Lower lobe of right lung (tissue), 2 donors: ENCODE data around the gene SLC28A1. TPM values are rescaled to one million over a fixed set of nuclear protein-coding genes. Genes with fewer than 3 reads are reported as not detected.

Source experiments
- ATAC-seq, 2 donors: fragments of 200-7000 bp; cut with Tn5 transposase; one replicate each; pipeline ENCODE4 v1.9.1; 2020 to 2022; ENCODE audit warnings: mild to moderate bottlenecking in 2 of 2, moderate library complexity in 2 of 2
- DNase-seq: peaks from one replicate; pipeline ENCODE4 v3.0.0-alpha.2; 2020
- H3K27ac ChIP-seq: fragments of 200-600 bp; one replicate; pipeline ENCODE4 v1.8.0; 2022
- H3K27me3 ChIP-seq: fragments of 200-600 bp; one replicate; pipeline ENCODE4 v1.8.0; 2022; ENCODE audit warnings: low read depth
- H3K36me3 ChIP-seq: fragments of 200-600 bp; one replicate; pipeline ENCODE4 v1.8.0; 2022; ENCODE audit warnings: mild to moderate bottlenecking
- H3K4me1 ChIP-seq: fragments of 200-600 bp; one replicate; pipeline ENCODE4 v1.8.0; 2022
- H3K4me3 ChIP-seq: fragments of 200-600 bp; one replicate; pipeline ENCODE4 v1.8.0; 2022; ENCODE audit warnings: mild to moderate bottlenecking
- H3K9me3 ChIP-seq: fragments of 200-600 bp; one replicate; pipeline ENCODE4 v1.8.0; 2022
- CTCF ChIP-seq: fragments of 200-600 bp; IDR thresholded peaks from one replicate; pipeline ENCODE4 v1.8.0; 2022; ENCODE audit warnings: antibody characterized with exemption, mild to moderate bottlenecking
- intact Hi-C: fragments of 100-400 bp; cut with DNase I; formaldehyde crosslinking; loops from one replicate; pipeline ENCODE4 v1.11.0; 2022
- total RNA-seq: library from RNA; stranded (reverse); fragmentation: NEBNext Ultra II Directional; extraction: Animal tissue kit (Norgen Biotek cat#: 25700); gene quantifications from one replicate; pipeline ENCODE4 v1.2.1, GENCODE V29; 2021
- donor health status: DM: no; HTN: yes; CAD: no; lungs with severe emphysema.

The SLC28A1 gene
- total RNA-seq, 1 donor from 2014 or later: not detected

DNA sequence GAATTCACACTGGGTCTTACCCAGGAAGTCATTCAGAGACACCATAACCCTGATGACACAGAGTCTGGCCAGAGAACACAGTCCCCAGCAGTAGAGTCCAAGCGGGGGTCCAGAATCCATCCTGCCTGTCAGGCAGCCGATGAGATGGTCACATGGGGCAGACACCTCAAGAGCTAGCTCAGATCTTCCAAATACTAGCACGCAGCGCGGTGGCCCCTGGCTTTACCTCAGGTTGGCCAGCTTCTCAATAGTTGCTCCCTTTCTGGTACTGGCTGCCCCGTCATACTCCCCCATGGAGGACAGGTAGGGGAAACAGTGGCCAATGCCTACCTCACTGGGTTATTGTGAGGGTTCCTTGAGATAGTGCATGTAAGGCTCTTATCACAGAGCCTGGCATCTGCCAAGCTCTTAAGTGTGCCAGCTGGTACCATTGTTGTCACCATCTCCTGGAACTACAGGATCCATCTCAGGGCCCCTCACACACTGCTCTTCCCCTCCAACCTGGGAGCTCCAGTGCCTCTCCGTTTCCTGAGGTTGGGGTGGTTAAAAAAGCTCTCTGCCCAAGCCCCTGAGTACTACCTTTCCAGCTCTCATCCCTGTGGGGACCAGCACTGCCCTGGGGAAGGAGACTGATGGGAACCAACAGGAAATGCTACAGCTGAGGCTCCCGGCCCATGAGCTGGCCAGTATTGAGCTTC, 3.5 kb upstream of the SLC28A1 start:
- ATAC-seq (no peak), DNase-seq (no peak)
- TF ChIP-seq CTCF: no peak
- H3K27ac ChIP-seq: no peak overlapping the region
- no peak overlapping the region for H3K4me3 ChIP-seq
- H3K27me3 ChIP-seq: no peaks in the 10 kb centered on the region
- H3K9me3 ChIP-seq: no peaks in the 10 kb centered on the region
- no peaks in the 10 kb centered on the region for H3K36me3 ChIP-seq
- H3K4me1 ChIP-seq: no peaks in the 10 kb centered on the region
- intact Hi-C loops: no loop called here

DNA sequence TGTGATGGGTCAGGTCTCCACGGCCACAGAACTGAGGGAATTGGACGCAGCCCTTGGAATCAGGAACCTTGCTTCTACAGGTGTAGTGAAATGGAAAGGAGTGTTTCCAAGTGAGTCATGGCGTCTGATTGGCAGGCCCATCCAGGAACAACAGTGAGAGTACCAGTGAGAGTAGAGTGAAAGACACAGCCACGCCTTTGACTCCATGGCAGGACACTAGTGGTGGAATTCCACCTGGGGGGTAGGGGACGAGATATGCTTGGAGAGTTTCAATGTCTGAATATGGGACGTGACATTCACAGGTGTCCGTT, 3.0 kb upstream of the SLC28A1 start:
- ATAC-seq (no peak), DNase-seq (no peak)
- no peak overlapping the region for H3K27ac ChIP-seq
- H3K4me1 ChIP-seq: no peaks in the 10 kb centered on the region
- intact Hi-C loops: no loop called here
- TF ChIP-seq CTCF: no peak
- H3K36me3 ChIP-seq: no peaks in the 10 kb centered on the region
- H3K4me3 ChIP-seq: no peak overlapping the region
- no peaks in the 10 kb centered on the region for H3K27me3 ChIP-seq
- no peaks in the 10 kb centered on the region for H3K9me3 ChIP-seq

GRCh38 chr15:84883466-84883865, 996 bp upstream of the SLC28A1 start:
- no peak for TF ChIP-seq CTCF
- DNase-seq (no peak), ATAC-seq (no peak)
- no peak overlapping the region for H3K4me3 ChIP-seq
- H3K9me3 ChIP-seq: no peaks in the 10 kb centered on the region
- intact Hi-C loops: no loop called here
- no peaks in the 10 kb centered on the region for H3K36me3 ChIP-seq
- no peaks in the 10 kb centered on the region for H3K4me1 ChIP-seq
- H3K27ac ChIP-seq: no peak overlapping the region
- H3K27me3 ChIP-seq: no peaks in the 10 kb centered on the region

- no peaks in the 10 kb centered on the region for H3K36me3 ChIP-seq
- intact Hi-C loops: no loop called here
- H3K27me3 ChIP-seq: no peaks in the 10 kb centered on the region
- ATAC-seq: no peak
- H3K27ac ChIP-seq: no peak overlapping the region
- no peaks in the 10 kb centered on the region for H3K9me3 ChIP-seq
- H3K4me3 ChIP-seq: no peak overlapping the region
- TF ChIP-seq CTCF: no peak
- no peaks in the 10 kb centered on the region for H3K4me1 ChIP-seq
- DNase-seq: no peak
Measured at GRCh38 chr15:84885801-84886200, 1.3 kb downstream of the SLC28A1 start.

GRCh38 chr15:84886211-84886983, 1.9 kb downstream of the SLC28A1 start:
- DNase-seq: no peak
- intact Hi-C loops: no loop called here

More at GRCh38 chr15:84886211-84886983, 1.9 kb downstream of the SLC28A1 start:
- Histone ChIP-seq H3K27me3 (no peaks in the 10 kb centered on the region), H3K4me3 (no peak overlapping the region), H3K4me1 (no peaks in the 10 kb centered on the region), H3K27ac (no peak overlapping the region), H3K9me3 (no peaks in the 10 kb centered on the region), H3K36me3 (no peaks in the 10 kb centered on the region)
- no peak for ATAC-seq
- TF ChIP-seq CTCF: no peak
